ENCODE results near the gene CNPY3. TPM values are rescaled to one million over a fixed set of nuclear protein-coding genes. Genes with fewer than 3 reads are reported as not detected.

Gene CNPY3
- total and polyA plus RNA-seq, 2 of the 13 experiments (the other 11 are each of a cell fraction or from before 2014, with no cell fraction given) = 42.3 to 60.2 TPM

DNA sequence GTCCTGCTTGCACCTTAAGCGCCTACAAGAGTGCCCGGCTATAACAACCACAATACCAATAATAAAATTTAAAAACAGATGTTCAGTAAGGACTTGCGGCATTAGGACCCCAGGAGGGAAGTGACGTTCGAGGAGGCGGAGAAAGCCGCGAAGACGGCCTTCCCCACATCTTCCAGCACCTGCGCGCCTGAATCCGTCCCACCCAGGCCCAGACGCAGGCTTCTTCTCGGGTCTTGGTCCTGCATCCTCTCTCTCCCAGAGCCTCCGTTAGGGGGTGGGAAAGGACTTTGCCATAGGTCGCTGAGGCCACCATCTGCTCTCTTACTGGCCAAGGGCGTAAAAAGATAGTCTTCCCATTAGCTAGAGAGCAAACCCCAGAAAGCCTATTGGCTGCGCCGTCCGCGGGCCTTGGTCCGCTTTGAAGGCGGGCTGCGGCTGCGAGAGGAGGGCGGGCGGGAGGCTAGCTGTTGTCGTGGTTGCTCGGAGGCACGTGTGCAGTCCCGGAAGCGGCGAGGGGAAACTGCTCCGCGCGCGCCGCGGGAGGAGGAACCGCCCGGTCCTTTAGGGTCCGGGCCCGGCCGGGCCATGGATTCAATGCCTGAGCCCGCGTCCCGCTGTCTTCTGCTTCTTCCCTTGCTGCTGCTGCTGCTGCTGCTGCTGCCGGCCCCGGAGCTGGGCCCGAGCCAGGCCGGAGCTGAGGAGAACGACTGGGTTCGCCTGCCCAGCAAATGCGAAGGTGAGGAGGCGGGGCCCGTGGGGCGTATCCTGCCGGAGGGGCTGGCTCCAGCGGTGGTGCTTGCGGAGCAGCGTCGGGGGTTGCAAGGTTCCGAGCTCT, at the start of gene CNPY3 (continued):
- no peak for TF ChIP-seq SMARCC2 (IDR thresholded peaks at IDR 0.05)
- TF ChIP-seq NFKB2 (CRISPR knock-in tag; IDR thresholded peaks at IDR 0.05; ENCODE audit: borderline replicate concordance) = peak; percentile 99
- no peak for TF ChIP-seq SMC3 (IDR thresholded peaks at IDR 0.05; ENCODE audit: low read length)
- TF ChIP-seq, protein P1, sequence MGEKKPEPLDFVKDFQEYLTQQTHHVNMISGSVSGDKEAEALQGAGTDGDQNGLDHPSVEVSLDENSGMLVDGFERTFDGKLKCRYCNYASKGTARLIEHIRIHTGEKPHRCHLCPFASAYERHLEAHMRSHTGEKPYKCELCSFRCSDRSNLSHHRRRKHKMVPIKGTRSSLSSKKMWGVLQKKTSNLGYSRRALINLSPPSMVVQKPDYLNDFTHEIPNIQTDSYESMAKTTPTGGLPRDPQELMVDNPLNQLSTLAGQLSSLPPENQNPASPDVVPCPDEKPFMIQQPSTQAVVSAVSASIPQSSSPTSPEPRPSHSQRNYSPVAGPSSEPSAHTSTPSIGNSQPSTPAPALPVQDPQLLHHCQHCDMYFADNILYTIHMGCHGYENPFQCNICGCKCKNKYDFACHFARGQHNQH (CRISPR knock-in tag; IDR thresholded peaks at IDR 0.05) = peak; percentile 97
- TF ChIP-seq, protein P2, sequence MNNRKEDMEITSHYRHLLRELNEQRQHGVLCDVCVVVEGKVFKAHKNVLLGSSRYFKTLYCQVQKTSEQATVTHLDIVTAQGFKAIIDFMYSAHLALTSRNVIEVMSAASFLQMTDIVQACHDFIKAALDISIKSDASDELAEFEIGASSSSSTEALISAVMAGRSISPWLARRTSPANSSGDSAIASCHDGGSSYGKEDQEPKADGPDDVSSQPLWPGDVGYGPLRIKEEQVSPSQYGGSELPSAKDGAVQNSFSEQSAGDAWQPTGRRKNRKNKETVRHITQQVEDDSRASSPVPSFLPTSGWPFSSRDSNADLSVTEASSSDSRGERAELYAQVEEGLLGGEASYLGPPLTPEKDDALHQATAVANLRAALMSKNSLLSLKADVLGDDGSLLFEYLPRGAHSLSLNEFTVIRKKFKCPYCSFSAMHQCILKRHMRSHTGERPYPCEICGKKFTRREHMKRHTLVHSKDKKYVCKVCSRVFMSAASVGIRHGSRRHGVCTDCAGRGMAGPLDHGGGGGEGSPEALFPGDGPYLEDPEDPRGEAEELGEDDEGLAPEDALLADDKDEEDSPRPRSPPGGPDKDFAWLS (CRISPR knock-in tag; IDR thresholded peaks at IDR 0.05; ENCODE audit: borderline replicate concordance) = no peak
- TF ChIP-seq, protein P3, sequence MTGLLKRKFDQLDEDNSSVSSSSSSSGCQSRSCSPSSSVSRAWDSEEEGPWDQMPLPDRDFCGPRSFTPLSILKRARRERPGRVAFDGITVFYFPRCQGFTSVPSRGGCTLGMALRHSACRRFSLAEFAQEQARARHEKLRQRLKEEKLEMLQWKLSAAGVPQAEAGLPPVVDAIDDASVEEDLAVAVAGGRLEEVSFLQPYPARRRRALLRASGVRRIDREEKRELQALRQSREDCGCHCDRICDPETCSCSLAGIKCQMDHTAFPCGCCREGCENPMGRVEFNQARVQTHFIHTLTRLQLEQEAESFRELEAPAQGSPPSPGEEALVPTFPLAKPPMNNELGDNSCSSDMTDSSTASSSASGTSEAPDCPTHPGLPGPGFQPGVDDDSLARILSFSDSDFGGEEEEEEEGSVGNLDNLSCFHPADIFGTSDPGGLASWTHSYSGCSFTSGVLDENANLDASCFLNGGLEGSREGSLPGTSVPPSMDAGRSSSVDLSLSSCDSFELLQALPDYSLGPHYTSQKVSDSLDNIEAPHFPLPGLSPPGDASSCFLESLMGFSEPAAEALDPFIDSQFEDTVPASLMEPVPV (CRISPR knock-in tag; IDR thresholded peaks at IDR 0.05) = peak; percentile 99
- peak; percentile 86 for TF ChIP-seq THAP11 (CRISPR knock-in tag; IDR thresholded peaks at IDR 0.05)
- TF ChIP-seq, protein P4, sequence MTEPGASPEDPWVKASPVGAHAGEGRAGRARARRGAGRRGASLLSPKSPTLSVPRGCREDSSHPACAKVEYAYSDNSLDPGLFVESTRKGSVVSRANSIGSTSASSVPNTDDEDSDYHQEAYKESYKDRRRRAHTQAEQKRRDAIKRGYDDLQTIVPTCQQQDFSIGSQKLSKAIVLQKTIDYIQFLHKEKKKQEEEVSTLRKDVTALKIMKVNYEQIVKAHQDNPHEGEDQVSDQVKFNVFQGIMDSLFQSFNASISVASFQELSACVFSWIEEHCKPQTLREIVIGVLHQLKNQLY (CRISPR knock-in tag; IDR thresholded peaks at IDR 0.05) = peak; percentile 75; the same call in 1 of the 2 replicates
- peak; percentile 98 for TF ChIP-seq ARNTL (CRISPR knock-in tag; IDR thresholded peaks at IDR 0.05)
- no peak for TF ChIP-seq ZC3H4 (CRISPR knock-in tag; IDR thresholded peaks at IDR 0.05; ENCODE audit: borderline replicate concordance)
- TF ChIP-seq ZNF263 (CRISPR knock-in tag; IDR thresholded peaks at IDR 0.05) = 0 out of 2 replicates have a peak, but pooled peaks have one; percentile 59
- TF ChIP-seq PAF1 (CRISPR knock-in tag; IDR thresholded peaks at IDR 0.05) = no peak
- no peak for TF ChIP-seq NR2F6 (IDR thresholded peaks at IDR 0.05)
- peak; percentile 53 for TF ChIP-seq NR2F6 (CRISPR knock-in tag; IDR thresholded peaks at IDR 0.05)
- TF ChIP-seq MXD4 (CRISPR knock-in tag; IDR thresholded peaks at IDR 0.05) = peak; percentile 99
- TF ChIP-seq NR2F2 (IDR thresholded peaks at IDR 0.05; ENCODE audit: borderline replicate concordance, low read depth) = peak; percentile 39; the same call in 1 of the 2 replicates
- TF ChIP-seq ZNF570 (CRISPR knock-in tag; IDR thresholded peaks at IDR 0.05; ENCODE audit: borderline replicate concordance) = peak; percentile 92; the same call in 1 of the 2 replicates
- 0 out of 2 replicates have a peak, but pooled peaks have one; percentile 83 for TF ChIP-seq ISX (CRISPR knock-in tag; conservative IDR thresholded peaks at IDR 0.05)
- peak; percentile 97 for TF ChIP-seq ZMYM4 (CRISPR knock-in tag; IDR thresholded peaks at IDR 0.05)
- TF ChIP-seq, protein P5, sequence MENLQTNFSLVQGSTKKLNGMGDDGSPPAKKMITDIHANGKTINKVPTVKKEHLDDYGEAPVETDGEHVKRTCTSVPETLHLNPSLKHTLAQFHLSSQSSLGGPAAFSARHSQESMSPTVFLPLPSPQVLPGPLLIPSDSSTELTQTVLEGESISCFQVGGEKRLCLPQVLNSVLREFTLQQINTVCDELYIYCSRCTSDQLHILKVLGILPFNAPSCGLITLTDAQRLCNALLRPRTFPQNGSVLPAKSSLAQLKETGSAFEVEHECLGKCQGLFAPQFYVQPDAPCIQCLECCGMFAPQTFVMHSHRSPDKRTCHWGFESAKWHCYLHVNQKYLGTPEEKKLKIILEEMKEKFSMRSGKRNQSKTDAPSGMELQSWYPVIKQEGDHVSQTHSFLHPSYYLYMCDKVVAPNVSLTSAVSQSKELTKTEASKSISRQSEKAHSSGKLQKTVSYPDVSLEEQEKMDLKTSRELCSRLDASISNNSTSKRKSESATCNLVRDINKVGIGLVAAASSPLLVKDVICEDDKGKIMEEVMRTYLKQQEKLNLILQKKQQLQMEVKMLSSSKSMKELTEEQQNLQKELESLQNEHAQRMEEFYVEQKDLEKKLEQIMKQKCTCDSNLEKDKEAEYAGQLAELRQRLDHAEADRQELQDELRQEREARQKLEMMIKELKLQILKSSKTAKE (CRISPR knock-in tag; IDR thresholded peaks at IDR 0.05; ENCODE audit: borderline replicate concordance) = peak; percentile 95
